HUDEP-2 (cell line): ENCODE results near the gene ACSM2B.
"Not testable (repeated sequence)": the region's sequence is repeated elsewhere in the genome, so short reads cannot be mapped to it uniquely, and the experiment has no call there.

Experiments
- DNase-seq, 76 experiments: peaks; one replicate each; lab custom pipeline; 2025; ENCODE audit not compliant: unreplicated experiment in 76 of 76; lab: John Stamatoyannopoulos, UW

The ACSM2B gene

GRCh38 chr16:20576145-20576544, at the start of gene ACSM2B:
Gene ACSM2B, minus strand, starts transcription at chr16:20576367. Its CDS starts 11,522 bp downstream, at chr16:20564845.
- DNase-seq, result not testable (repeated sequence)

DNA sequence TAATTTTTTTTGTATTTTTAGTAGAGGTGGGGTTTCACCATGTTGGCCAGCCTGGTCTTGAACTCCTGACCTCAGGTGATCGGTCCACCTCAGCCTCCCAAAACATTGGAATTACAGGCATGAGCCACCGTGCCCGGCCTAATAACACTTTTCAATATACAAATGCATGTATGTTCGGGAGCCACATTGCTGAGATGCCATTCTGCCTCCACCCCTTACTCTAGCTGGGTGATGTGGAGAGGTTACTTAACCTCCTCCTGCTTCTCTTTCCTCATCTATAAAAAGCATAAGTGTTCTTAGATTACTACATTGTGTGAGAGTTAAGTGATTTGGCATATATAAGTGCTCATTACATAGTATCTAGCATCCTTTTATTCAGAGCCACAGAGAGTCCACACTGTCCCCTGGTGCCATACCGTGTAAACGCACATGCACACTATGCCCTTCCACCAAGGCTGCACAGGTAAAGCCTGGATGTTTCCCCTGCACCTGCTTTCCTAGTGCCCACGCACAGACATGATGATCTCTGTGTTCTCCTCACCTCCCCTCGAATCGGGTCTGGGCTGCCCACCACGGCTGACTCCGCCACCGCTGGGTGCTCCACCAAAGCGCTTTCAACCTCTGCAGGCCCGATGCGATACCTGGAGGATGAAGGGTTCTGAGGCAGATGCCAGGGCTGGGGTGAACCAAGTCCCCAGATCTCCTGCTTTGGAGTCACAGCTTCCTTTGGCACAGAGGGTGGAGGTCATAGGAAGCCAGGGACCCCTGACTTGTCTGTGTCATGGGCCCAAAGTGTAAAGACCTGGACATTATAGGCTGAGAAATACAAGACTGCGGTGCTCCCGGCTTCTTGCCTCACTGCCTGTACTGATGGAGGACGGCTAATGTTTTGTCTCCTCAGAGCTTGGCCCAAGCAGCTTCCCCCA, 49.0 kb upstream of the ACSM2B start:
- DNase-seq, result no peak

- DNase-seq, result no peak
Measured at GRCh38 chr16:20624205-20624604, 48.0 kb upstream of the ACSM2B start.

- DNase-seq, result no peak
Measured at GRCh38 chr16:20622498-20622870, 46.3 kb upstream of the ACSM2B start.

DNA sequence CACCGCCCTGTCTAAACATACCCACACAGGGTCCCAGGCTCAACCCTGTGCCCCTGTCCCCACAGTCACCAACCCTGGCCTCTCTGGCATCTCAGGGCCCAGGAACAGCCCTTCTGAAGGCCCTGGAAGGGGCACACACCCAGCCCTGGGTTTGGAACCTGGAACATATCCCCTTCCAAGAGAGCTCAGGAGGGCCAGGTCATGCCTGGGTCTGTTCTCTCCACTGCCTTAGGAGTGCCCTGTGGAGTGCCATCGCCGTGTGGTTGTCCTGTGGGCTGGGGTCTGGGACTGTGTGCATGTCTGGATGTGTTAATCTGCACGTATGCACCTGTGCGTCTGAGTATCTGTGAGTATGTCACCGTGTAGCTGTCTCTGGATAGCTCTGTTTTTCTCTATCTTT, 45.2 kb upstream of the ACSM2B start:
- no peak for DNase-seq

GRCh38 chr16:20620770-20621169, 44.6 kb upstream of the ACSM2B start:
- DNase-seq, result no peak

DNA sequence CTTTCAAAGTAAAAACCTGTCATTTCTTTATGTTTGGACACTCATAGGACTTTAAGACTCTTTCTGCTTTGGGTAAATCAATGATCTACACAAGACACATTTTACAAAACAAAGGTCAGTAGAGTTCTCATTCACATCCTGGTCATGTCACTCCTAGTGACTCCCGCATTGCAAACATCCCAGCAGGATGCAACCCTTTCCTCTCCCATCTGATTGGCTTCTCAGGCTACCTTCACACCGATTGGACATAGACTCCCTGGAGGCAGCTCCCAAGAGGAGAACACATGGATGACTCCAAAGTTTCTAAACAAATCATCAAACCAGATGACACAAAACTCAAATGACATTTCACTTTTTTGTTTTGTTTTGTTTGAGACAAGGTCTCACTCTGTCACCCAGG, 43.8 kb upstream of the ACSM2B start:
- DNase-seq, result no peak

DNA sequence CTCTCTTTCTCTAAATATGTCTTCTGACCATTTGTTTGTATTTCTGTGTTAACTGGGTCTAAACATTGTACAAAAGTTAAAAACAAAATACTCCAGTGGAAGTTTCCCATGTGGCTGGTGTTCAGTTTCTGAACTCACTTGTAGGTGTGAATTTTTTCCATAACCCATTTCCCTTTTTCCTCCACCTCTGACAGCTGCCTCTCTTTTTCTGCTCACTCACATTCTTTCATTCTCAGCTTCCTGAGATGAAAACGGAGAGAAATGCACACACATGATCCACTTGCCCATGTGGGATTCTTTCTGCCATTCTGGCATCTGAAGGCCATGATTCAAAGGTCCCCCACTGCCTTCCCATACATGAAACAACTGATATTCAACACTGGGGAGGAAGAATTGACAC, 41.1 kb upstream of the ACSM2B start:
- no peak for DNase-seq

DNA sequence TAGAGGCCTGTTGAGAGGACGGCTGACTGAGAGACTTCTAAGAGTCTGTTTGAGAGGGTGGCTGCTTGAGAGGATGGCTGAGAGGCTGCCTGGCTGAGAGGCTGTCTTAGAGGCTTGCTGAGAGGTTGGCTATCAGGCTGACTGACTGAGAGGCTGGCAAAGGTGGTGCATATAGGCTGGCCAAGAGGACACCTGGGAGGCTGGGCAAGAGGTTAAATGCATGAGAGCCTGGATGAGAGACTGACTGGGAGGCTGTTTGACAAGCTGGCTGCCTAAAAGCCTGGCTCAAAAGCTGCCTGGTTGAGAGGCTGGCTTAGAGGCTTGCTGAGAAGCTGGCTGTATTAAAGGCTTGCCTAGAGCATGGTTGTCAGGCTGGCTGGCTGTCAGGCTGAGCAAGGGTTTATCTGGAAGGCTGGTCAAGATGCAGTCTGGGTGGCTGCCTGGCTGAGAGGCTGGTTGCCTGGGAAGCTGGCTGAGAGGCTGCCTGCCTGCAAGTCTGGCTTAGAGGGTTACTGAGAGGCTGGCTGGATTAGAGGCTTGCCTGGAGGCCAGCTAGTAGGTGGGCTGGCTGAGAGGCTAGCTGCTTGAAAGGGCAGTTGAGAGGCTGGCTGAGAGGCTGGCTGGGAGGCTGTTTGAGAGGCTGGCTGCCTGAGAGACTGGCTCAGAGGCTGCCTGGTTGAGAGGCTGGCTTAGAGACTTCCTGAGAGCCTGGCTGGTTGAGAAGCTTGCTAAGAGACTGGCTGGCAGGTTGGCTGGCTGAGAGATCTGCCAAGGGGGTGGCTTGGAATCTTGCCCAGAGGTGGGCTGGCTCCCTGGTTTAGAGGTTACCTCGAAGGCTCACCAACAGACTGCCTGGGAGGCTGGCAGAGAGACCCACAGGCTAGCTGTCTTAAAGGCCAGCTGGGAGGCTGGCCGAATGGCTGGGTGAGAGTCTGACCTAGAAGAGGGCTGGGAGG, 38.3 kb upstream of the ACSM2B start:
- DNase-seq, result no peak

DNA sequence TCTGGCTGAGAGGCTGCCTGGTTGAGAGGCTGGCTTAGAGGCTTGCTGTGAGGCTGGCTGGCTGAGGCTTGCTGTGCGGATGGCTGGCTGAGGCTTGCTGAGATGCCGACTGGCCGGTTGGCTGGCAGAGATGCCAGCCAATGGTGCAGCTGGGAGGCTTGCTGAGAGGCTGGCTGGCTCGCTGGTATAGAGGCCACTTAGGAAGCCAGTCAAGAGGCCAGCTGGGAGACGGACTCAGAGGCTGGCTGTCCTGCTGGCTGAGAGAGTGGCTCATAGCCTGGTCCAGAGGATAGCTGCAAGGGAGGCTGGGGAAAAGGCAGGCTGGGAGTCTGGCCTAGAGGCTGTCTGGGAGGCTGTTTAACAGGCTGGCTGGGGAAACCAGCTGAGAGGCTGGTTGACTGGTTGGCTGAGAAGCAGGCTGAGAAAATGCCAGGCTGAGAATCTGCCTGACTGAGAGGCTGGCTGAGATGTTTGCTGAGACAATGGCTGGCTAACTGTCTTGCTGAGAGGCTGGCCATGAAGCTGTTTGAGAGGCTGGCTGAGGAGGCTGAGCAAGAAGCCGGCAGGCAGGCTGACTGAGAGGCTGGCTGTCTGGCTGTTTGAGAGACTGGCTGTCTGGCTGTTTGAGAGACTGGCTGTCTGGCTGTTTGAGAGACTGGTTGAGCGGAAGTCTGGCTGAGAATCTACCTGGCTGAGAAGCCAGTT, 37.5 kb upstream of the ACSM2B start:
- DNase-seq, result no peak

DNA sequence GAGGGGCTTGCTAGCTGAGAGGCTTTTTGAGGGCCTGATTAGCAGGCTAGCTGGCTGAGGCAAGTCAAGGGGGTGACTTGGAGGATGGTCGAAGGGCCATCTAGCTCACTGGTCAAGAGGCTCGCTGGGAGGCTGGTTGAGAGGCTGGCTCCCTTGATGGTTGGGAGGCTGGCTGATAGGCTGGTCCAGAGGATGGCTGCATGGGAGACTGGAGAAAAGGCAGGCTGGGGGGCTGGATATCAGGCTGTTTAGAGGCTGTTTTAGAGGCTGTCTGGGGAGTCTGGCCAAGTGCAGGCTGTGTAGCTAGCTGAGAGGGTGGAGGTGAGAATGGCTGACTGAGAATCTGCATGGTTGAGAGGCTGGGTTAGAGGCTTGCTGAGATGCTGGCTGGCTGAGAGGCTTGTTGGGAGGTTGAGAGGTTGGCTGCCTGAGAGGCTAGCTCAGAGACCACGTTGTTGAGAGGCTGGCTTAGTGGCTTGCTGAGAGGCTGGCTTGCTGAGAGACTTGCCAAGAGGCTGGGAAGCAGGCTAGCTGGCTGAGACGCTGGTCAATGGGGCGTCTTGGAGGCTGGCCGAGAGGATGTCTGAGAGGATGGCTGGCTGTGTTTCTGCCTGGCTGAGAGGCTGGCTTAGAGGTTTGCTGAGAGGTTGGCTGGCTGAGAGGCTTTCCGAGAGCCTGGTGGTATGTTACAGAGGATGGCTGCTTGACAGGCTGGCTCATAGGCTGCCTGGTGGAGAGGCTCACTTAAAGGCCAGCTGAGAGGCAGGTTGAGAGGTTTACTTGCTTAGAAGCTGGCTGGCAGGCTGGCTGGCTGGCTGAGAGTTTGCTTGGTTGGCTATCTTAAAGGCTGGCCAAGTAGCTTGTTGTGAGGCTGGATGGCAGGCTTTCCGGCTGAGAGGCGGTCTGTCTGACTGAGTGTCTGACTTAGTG, 36.6 kb upstream of the ACSM2B start:
- DNase-seq, result no peak

- DNase-seq, result no peak
Measured at GRCh38 chr16:20611975-20612481, 35.9 kb upstream of the ACSM2B start.

DNA sequence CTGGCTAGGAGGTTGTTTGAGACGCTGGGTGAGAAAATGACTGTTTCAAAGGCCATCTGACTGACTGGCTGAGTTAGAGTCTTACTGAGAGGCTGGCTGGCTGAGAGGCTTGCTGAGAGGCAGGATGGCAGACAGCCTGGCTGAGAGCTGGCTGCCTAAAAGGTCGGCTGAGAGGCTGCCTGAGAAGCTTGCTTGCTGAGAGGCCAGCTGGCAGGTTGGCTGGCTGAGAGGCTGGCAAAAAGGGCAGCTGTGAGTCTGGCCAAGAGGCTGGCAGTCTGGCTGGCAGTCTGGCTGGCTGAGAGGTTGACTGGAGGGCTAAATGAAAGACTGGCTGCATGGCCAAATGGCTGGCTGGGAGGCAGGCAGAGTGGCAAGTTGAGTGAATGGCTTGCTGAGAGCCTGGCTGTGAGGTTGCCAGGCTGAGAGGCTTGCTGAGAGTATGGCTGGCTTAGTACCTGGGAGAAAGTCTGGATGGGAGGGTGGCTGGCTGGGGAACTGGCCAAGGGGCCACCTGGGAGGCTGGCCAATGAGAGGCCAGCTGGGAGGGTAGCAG, 35.3 kb upstream of the ACSM2B start:
- DNase-seq, result no peak

GRCh38 chr16:20610892-20611349, 34.8 kb upstream of the ACSM2B start:
- DNase-seq, result no peak

GRCh38 chr16:20610211-20610891, 34.2 kb upstream of the ACSM2B start:
- DNase-seq, result no peak

DNA sequence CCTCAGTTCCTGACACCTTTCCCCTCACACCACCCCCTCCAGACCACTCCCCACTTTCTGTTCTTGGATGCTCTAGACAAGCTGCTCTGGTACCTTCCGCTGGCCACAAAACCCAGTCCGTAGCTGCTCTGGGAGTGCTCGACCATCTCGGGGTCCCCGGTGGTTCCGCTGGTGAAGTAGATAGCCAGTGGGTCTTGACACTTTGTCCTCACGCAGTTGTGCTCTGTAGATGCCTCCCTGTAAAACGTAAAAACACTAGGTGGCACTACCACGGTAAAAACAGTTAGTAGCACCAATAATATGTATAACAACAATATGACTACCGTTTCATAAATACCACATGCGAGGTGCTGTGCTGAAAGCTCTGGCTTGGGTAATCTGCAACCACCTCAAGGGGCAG, 26.0 kb upstream of the ACSM2B start:
- DNase-seq, result peak in 10 of 76 experiments; percentile 2 to 35 (median 18)

- not testable (repeated sequence) for DNase-seq
Measured at GRCh38 chr16:20599475-20599874, 23.3 kb upstream of the ACSM2B start.

- peak in 1 of 76 experiments; percentile 5 for DNase-seq
Measured at GRCh38 chr16:20598832-20599469, 22.8 kb upstream of the ACSM2B start.
